ENCODE data around the gene SPOCK3.
"Not testable (repeated sequence)": the region's sequence is repeated elsewhere in the genome, so short reads cannot be mapped to it uniquely, and the experiment has no call there.

The SPOCK3 gene

GRCh38 chr4:166827629-166828028 is 406.7 kb downstream of the SPOCK3 start:
- H3K4me3 ChIP-seq (ENCODE audit: low read length), result no peak overlapping the region
- no peaks in the 10 kb centered on the region for H3K4me1 ChIP-seq (ENCODE audit: control insufficient read depth, insufficient read depth, low read length)
- H3K27ac ChIP-seq (ENCODE audit: low read depth, low read length), result no peak overlapping the region
- H3K27me3 ChIP-seq (ENCODE audit: control insufficient read depth, insufficient read depth, low read length), result no peaks in the 10 kb centered on the region
- no peaks in the 10 kb centered on the region for H3K36me3 ChIP-seq (ENCODE audit: control insufficient read depth, insufficient read depth, low read length)
- H3K9ac ChIP-seq (ENCODE audit: low read length), result no peak overlapping the region

- Histone ChIP-seq H3K27ac (ENCODE audit: low read depth, low read length) (no peak overlapping the region), H3K9ac (ENCODE audit: low read length) (no peak overlapping the region), H3K4me1 (ENCODE audit: control insufficient read depth, insufficient read depth, low read length) (no peaks in the 10 kb centered on the region), H3K4me3 (ENCODE audit: low read length) (no peak overlapping the region), H3K27me3 (ENCODE audit: control insufficient read depth, insufficient read depth, low read length) (no peaks in the 10 kb centered on the region), H3K36me3 (ENCODE audit: control insufficient read depth, insufficient read depth, low read length) (no peaks in the 10 kb centered on the region)
Observed at GRCh38 chr4:166827167-166827566, 407.1 kb downstream of the SPOCK3 start.

GRCh38 chr4:166823848-166824247 is 410.4 kb downstream of the SPOCK3 start:
- Histone ChIP-seq H3K27me3 (ENCODE audit: control insufficient read depth, insufficient read depth, low read length) (no peaks in the 10 kb centered on the region), H3K4me3 (ENCODE audit: low read length) (no peak overlapping the region), H3K4me1 (ENCODE audit: control insufficient read depth, insufficient read depth, low read length) (no peaks in the 10 kb centered on the region), H3K36me3 (ENCODE audit: control insufficient read depth, insufficient read depth, low read length) (no peaks in the 10 kb centered on the region), H3K9ac (ENCODE audit: low read length) (no peak overlapping the region), H3K27ac (ENCODE audit: low read depth, low read length) (no peak overlapping the region)

- Histone ChIP-seq H3K27me3 (ENCODE audit: control insufficient read depth, insufficient read depth, low read length) (no peaks in the 10 kb centered on the region), H3K36me3 (ENCODE audit: control insufficient read depth, insufficient read depth, low read length) (no peaks in the 10 kb centered on the region), H3K27ac (ENCODE audit: low read depth, low read length) (no peak overlapping the region), H3K4me3 (ENCODE audit: low read length) (no peak overlapping the region), H3K4me1 (ENCODE audit: control insufficient read depth, insufficient read depth, low read length) (no peaks in the 10 kb centered on the region), H3K9ac (ENCODE audit: low read length) (no peak overlapping the region)
Observed at GRCh38 chr4:166823126-166823525, 411.2 kb downstream of the SPOCK3 start.

- no peak overlapping the region for H3K4me3 ChIP-seq (ENCODE audit: low read length)
- H3K4me1 ChIP-seq (ENCODE audit: control insufficient read depth, insufficient read depth, low read length), result no peaks in the 10 kb centered on the region
- H3K27me3 ChIP-seq (ENCODE audit: control insufficient read depth, insufficient read depth, low read length), result no peaks in the 10 kb centered on the region
- no peak overlapping the region for H3K9ac ChIP-seq (ENCODE audit: low read length)
- H3K36me3 ChIP-seq (ENCODE audit: control insufficient read depth, insufficient read depth, low read length), result no peaks in the 10 kb centered on the region
- H3K27ac ChIP-seq (ENCODE audit: low read depth, low read length), result no peak overlapping the region
Observed at GRCh38 chr4:166822386-166822785, 411.9 kb downstream of the SPOCK3 start.

GRCh38 chr4:166816890-166817289 is 417.4 kb downstream of the SPOCK3 start:
- no peaks in the 10 kb centered on the region for H3K36me3 ChIP-seq (ENCODE audit: control insufficient read depth, insufficient read depth, low read length)
- no peak overlapping the region for H3K9ac ChIP-seq (ENCODE audit: low read length)
- H3K27me3 ChIP-seq (ENCODE audit: control insufficient read depth, insufficient read depth, low read length), result no peaks in the 10 kb centered on the region
- H3K4me1 ChIP-seq (ENCODE audit: control insufficient read depth, insufficient read depth, low read length), result no peaks in the 10 kb centered on the region
- no peak overlapping the region for H3K4me3 ChIP-seq (ENCODE audit: low read length)
- no peak overlapping the region for H3K27ac ChIP-seq (ENCODE audit: low read depth, low read length)

- Histone ChIP-seq H3K27ac (ENCODE audit: low read depth, low read length) (no peak overlapping the region), H3K4me1 (ENCODE audit: control insufficient read depth, insufficient read depth, low read length) (no peaks in the 10 kb centered on the region), H3K36me3 (ENCODE audit: control insufficient read depth, insufficient read depth, low read length) (no peaks in the 10 kb centered on the region)
Observed at GRCh38 chr4:166808380-166808779, 425.9 kb downstream of the SPOCK3 start.

GRCh38 chr4:166802346-166802745 is 431.9 kb downstream of the SPOCK3 start:
- Histone ChIP-seq H3K4me3 (ENCODE audit: low read length) (no peak overlapping the region), H3K9ac (ENCODE audit: low read length) (no peak overlapping the region), H3K4me1 (ENCODE audit: control insufficient read depth, insufficient read depth, low read length) (no peaks in the 10 kb centered on the region), H3K36me3 (ENCODE audit: control insufficient read depth, insufficient read depth, low read length) (no peaks in the 10 kb centered on the region), H3K27ac (ENCODE audit: low read depth, low read length) (no peak overlapping the region), H3K27me3 (ENCODE audit: control insufficient read depth, insufficient read depth, low read length) (no peaks in the 10 kb centered on the region)

More at GRCh38 chr4:166808380-166808779, 425.9 kb downstream of the SPOCK3 start:
- no peak overlapping the region for H3K4me3 ChIP-seq (ENCODE audit: low read length)
- no peaks in the 10 kb centered on the region for H3K27me3 ChIP-seq (ENCODE audit: control insufficient read depth, insufficient read depth, low read length)
- no peak overlapping the region for H3K9ac ChIP-seq (ENCODE audit: low read length)

GRCh38 chr4:166798126-166798525 is 436.2 kb downstream of the SPOCK3 start:
- Histone ChIP-seq H3K36me3 (ENCODE audit: control insufficient read depth, insufficient read depth, low read length) (no peaks in the 10 kb centered on the region), H3K27me3 (ENCODE audit: control insufficient read depth, insufficient read depth, low read length) (no peaks in the 10 kb centered on the region), H3K4me1 (ENCODE audit: control insufficient read depth, insufficient read depth, low read length) (no peaks in the 10 kb centered on the region), H3K9ac (ENCODE audit: low read length) (no peak overlapping the region), H3K27ac (ENCODE audit: low read depth, low read length) (no peak overlapping the region), H3K4me3 (ENCODE audit: low read length) (no peak overlapping the region)

GRCh38 chr4:166777760-166778159 is 456.5 kb downstream of the SPOCK3 start:
- Histone ChIP-seq H3K36me3 (ENCODE audit: control insufficient read depth, insufficient read depth, low read length) (no peaks in the 10 kb centered on the region), H3K9ac (ENCODE audit: low read length) (no peak overlapping the region), H3K27me3 (ENCODE audit: control insufficient read depth, insufficient read depth, low read length) (no peaks in the 10 kb centered on the region), H3K27ac (ENCODE audit: low read depth, low read length) (no peak overlapping the region), H3K4me3 (ENCODE audit: low read length) (no peak overlapping the region), H3K4me1 (ENCODE audit: control insufficient read depth, insufficient read depth, low read length) (no peaks in the 10 kb centered on the region)

GRCh38 chr4:166763018-166763417 is 471.3 kb downstream of the SPOCK3 start:
- Histone ChIP-seq H3K27ac (ENCODE audit: low read depth, low read length) (no peak overlapping the region), H3K36me3 (ENCODE audit: control insufficient read depth, insufficient read depth, low read length) (no peaks in the 10 kb centered on the region), H3K4me1 (ENCODE audit: control insufficient read depth, insufficient read depth, low read length) (no peaks in the 10 kb centered on the region), H3K9ac (ENCODE audit: low read length) (no peak overlapping the region), H3K27me3 (ENCODE audit: control insufficient read depth, insufficient read depth, low read length) (no peaks in the 10 kb centered on the region), H3K4me3 (ENCODE audit: low read length) (no peak overlapping the region)

- Histone ChIP-seq H3K9ac (ENCODE audit: low read length) (no peak overlapping the region), H3K4me1 (ENCODE audit: control insufficient read depth, insufficient read depth, low read length) (no peaks in the 10 kb centered on the region), H3K4me3 (ENCODE audit: low read length) (no peak overlapping the region), H3K36me3 (ENCODE audit: control insufficient read depth, insufficient read depth, low read length) (no peaks in the 10 kb centered on the region), H3K27ac (ENCODE audit: low read depth, low read length) (no peak overlapping the region), H3K27me3 (ENCODE audit: control insufficient read depth, insufficient read depth, low read length) (no peaks in the 10 kb centered on the region)
Observed at GRCh38 chr4:166741742-166742141, 492.6 kb downstream of the SPOCK3 start.

GRCh38 chr4:166739215-166739614 is 495.1 kb downstream of the SPOCK3 start:
- not testable (repeated sequence) for H3K27me3 ChIP-seq (ENCODE audit: control insufficient read depth, insufficient read depth, low read length); H3K36me3 ChIP-seq (ENCODE audit: control insufficient read depth, insufficient read depth, low read length); H3K4me1 ChIP-seq (ENCODE audit: control insufficient read depth, insufficient read depth, low read length); H3K27ac ChIP-seq (ENCODE audit: low read depth, low read length); H3K9ac ChIP-seq (ENCODE audit: low read length); H3K4me3 ChIP-seq (ENCODE audit: low read length)

All from rectal smooth muscle tissue (tissue), 1 donor.